Stomach (tissue), 4 donors: ENCODE results near the gene PCDH15.

Experiments
- POLR2A ChIP-seq, 4 donors: fragments of 450-650 bp; IDR thresholded peaks; one replicate each; pipeline ENCODE4 v1.6.1; 2016; ENCODE audit warnings: antibody characterized with exemption in 4 of 4, control low read depth in 2 of 4, mild to moderate bottlenecking in 1 of 4, moderate library complexity in 1 of 4
- TF ChIP-seq, protein P1 (sequence below), 7 experiments: fragments of 450-650 bp in 4 of 7; fragments of 200-600 bp in 3 of 7; sonication (generic) in 3 of 7; IDR thresholded peaks; one replicate each; pipeline ENCODE4 v1.5.1; 2016 to 2019; ENCODE audit warnings: antibody characterized with exemption in 7 of 7, control low read depth in 2 of 7, mild to moderate bottlenecking in 1 of 7

DNA sequence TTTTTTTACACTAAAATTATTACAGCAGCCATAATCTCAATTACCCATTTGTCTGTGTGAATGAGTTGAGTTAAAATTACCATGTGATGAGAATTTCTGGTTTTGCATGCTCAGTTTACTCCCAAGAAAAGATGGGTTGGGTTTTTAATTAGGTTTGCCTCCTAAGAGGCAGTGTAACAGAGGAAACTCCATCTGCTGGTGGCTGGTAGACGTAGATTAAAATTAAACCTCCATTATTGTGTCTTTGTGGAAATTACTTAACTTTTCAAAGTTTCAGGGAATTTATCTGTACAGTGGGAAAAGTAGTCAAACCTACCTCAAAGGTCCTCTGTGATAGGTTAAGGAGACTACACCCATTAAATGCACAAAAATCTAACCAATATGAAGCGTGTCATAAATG lies 954.2 kb downstream of the PCDH15 start:
- TF ChIP-seq, protein P1, sequence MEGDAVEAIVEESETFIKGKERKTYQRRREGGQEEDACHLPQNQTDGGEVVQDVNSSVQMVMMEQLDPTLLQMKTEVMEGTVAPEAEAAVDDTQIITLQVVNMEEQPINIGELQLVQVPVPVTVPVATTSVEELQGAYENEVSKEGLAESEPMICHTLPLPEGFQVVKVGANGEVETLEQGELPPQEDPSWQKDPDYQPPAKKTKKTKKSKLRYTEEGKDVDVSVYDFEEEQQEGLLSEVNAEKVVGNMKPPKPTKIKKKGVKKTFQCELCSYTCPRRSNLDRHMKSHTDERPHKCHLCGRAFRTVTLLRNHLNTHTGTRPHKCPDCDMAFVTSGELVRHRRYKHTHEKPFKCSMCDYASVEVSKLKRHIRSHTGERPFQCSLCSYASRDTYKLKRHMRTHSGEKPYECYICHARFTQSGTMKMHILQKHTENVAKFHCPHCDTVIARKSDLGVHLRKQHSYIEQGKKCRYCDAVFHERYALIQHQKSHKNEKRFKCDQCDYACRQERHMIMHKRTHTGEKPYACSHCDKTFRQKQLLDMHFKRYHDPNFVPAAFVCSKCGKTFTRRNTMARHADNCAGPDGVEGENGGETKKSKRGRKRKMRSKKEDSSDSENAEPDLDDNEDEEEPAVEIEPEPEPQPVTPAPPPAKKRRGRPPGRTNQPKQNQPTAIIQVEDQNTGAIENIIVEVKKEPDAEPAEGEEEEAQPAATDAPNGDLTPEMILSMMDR (IDR thresholded peaks at IDR 0.05): no peak
- no peak for TF ChIP-seq POLR2A (IDR thresholded peaks at IDR 0.05)
